GM21717 (cell line): ENCODE measurements around the gene PLAC8.
A peak's percentile ranks its signal among the peaks of the same experiment; 100 is the strongest.
"Not testable (repeated sequence)": the region's sequence is repeated elsewhere in the genome, so short reads cannot be mapped to it uniquely, and the experiment has no call there.

Experiments used
- ATAC-seq: cut with Tn5 transposase; IDR thresholded peaks from one replicate; pipeline ENCODE4 v1.9.1; 2021; ENCODE audit warnings: mild to moderate bottlenecking, moderate library complexity; ENCODE audit not compliant: unreplicated experiment

The PLAC8 gene

GRCh38 chr4:83112678-83113428 lies 1.7 kb downstream of the PLAC8 start:
- ATAC-seq = no peak

DNA sequence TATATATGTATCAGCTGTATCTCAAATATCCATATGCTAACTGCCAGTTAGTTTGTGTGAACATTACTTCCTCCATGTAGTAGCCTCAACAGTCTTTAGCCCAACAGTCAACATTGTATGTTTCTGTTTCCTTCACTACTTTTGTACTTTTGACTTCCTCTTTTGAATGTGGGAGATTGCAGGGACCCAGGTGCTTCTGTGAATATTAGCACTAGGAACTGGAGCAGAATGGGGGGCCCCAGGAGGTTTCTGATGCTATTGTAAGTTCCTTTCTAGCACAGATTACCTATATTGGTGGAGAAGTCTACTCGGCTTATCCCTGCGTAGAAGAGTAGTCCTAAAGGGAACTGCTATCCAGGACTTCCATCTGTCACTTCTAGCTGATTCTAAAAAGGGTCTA lies 2.3 kb downstream of the PLAC8 start:
- ATAC-seq = peak; percentile 42

DNA sequence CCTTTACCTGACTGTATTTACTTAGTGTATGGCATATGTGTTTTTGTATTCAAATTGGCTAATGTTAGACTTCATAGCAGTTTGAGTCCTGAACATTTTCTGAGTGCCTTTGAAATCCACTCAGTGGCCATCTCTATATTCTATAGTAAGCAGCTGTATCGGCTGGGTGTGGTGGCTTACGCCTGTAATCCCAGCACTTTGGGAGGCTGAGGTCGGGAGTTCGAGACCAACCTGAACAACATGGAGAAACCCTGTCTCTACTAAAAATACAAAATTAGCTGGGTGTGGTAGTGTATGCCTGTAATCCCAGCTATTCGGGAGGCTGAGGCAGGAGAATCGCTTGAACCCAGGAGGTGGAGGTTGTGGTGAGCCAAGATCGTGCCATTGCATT lies 2.8 kb downstream of the PLAC8 start:
- not testable (repeated sequence) for ATAC-seq

GRCh38 chr4:83110970-83111750 lies 3.4 kb downstream of the PLAC8 start:
- no peak for ATAC-seq

DNA sequence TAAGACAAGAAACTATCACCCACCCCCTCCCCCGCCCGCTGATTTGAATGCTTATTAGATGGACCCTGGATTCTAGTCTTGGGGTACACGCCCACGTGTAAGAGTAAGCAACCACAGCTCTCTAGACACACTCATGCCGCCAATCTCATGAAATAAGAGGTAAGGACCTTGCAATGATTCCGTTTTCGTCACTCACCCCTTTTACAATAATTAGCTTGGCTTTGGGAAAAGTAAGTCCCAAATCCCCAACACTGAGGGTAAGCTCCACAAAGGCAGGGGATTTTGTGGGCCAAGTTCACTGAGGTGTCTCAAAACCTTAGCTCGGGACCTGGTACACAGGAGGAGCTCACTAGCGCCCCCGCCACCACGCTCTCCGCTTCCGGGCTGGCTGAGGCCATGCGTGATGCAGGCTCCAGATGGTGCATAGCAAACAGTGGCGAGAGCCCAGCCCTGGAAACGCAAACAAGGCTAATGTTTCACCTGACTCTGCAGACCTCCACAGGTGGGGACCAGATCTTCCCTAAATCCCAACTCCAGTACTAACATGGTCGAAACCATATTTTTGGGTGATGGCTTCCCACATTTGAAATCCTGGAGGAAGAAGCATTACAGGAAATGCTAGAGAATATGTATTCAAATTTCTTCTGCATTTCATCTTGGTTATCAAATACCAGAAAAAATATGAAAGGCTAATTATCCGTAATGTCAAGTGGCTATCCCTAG lies 4.1 kb downstream of the PLAC8 start:
- ATAC-seq = peak; percentile 71

DNA sequence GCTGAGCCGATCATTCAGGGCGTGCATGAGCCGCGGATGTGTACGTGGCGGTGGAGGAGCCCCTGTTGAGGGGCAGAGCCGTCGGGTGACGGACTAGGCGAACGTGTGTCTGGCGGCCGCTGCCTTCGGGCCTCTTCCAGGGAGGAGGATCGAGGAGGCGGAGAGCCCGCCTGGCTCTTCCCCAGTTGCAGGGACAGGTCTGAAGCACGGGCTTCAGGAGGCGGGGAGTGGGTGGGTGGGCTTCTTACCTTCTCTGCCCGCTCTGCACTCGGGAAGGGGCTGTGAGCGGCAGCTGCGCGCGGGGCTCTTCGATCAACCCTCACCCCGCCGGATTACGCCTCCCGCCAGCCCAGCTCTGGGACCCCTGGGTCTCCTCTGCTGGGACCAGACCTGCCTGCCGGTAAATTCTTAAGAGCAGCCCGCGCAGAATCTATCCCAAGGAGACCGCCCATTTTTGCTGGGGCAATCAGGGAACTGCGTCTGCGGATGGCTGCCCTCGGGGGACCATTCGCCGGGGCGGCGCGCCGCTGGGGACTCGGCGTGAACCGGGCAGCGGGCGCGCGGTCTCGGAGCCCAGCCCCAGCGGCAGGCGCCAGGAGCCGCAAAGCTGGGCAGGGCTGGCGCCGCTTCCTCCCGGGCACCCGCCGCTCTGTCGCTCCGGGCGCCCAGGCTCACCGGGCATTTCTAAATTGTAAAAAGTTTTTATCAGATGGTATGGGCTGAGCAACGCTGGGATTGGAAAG lies 4.9 kb downstream of the PLAC8 start:
- ATAC-seq = peak; percentile 29

- no peak for ATAC-seq
These were observed 6.2 kb downstream of the PLAC8 start for GRCh38 chr4:83108101-83108861.

DNA sequence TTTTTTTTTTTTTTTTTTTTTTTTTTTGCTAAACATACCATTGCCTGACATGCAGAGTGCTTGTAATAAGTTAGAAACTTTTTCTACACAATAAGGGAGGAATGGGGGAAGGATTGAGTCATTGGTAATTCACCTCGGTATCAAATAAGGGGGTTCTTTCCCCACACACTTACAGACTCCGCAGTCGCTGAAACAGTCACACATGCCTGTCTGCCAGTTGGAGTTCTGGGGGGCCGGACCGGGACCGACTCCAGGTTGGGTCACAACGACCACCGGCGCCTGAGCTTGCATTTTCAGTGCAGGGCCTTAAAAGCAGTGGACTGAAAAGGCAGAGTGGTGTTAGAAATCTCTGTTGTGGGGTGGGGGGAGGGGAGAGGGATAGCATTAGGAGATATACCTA lies 6.9 kb downstream of the PLAC8 start:
- ATAC-seq = no peak

- ATAC-seq = no peak
These were observed 9.5 kb downstream of the PLAC8 start for GRCh38 chr4:83104991-83105390.

GRCh38 chr4:83096397-83096796 lies 18.1 kb downstream of the PLAC8 start:
- ATAC-seq = no peak

- ATAC-seq = no peak
These were observed 21.4 kb downstream of the PLAC8 start for GRCh38 chr4:83093060-83093640.

- ATAC-seq = no peak
These were observed 24.9 kb downstream of the PLAC8 start for GRCh38 chr4:83089410-83090157.

GRCh38 chr4:83084956-83085355 lies 29.6 kb downstream of the PLAC8 start:
- ATAC-seq = not testable (repeated sequence)

DNA sequence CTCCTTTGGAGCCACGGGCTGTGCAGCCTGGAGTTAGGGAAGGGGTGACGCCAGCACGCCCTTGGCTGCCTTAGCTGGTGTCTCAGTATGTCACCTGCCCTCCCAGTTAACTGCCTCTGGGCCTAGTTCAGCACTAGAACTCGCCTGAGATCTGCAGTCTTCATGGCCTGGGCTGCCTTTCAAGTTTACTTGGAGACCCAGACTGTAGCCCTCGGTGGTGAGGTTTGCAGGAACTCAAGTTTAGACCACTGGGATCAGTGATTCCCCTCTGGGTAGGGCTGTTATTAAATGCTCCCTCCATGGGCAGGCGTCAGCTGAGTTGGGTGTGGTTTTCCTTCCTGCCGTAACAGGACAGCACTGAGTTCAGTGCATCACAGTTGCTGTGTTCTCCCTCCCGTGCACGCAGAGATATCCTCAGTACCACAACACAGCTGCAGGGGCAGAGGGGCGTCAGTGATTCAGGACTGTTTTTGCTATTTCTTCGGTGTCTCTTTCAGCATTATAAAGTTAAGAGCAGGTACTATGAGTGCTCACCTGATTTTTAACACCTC lies 30.5 kb downstream of the PLAC8 start:
- no peak for ATAC-seq

DNA sequence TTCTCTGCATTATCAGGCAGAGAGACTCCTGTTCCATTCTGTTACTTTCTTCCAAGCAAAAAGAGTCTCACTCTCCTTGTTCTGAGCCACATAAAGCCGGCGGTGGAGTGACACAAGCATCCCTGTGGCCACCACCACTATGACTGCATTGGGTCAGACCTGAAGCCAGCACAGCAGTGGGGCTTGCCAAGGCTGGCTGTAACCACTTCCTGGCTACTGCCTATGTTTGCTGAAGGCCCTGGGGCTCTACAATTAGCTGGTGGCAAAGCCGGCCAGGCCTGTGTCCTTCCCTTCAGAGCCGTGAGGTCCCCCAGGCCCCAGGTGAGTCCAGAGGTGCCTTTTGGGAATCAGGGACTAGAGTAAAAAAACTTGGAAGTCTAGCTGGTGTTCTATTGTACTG lies 31.8 kb downstream of the PLAC8 start:
- no peak for ATAC-seq

GRCh38 chr4:83080561-83080960 lies 34.0 kb downstream of the PLAC8 start:
- no peak for ATAC-seq

- ATAC-seq = no peak
These were observed 39.0 kb downstream of the PLAC8 start for GRCh38 chr4:83075311-83076095.

- not testable (repeated sequence) for ATAC-seq
These were observed 39.7 kb downstream of the PLAC8 start for GRCh38 chr4:83074783-83075182.
